OCI-LY1 (cell line): ENCODE results near the gene SLCO3A1.

ENCODE experiments used
- CTCF ChIP-seq: fragments of 200-600 bp; sonication (generic), shearing (Covaris generic); IDR thresholded peaks from 2 replicates; pipeline ENCODE4 v1.5.1; 2017; ENCODE audit warnings: mild to moderate bottlenecking, antibody characterized with exemption, low read length, moderate library complexity, mixed read lengths
- EZH2 ChIP-seq: fragments of 200-600 bp; sonication (generic), shearing (Covaris generic); IDR thresholded peaks from 2 replicates; pipeline ENCODE4 v1.8.0; 2017; ENCODE audit warnings: borderline replicate concordance, mixed run types, mild to moderate bottlenecking, antibody characterized with exemption, low read length, moderate library complexity, mixed read lengths

GRCh38 chr15:91824256-91824655 lies 29.3 kb upstream of the SLCO3A1 start:
- TF ChIP-seq CTCF (no peak), EZH2 (no peak)
